ENCODE results near the gene PLRG1. TPM values are rescaled to one million over a fixed set of nuclear protein-coding genes. Genes with fewer than 3 reads are reported as not detected.
"Not testable (repeated sequence)": the region's sequence is repeated elsewhere in the genome, so short reads cannot be mapped to it uniquely, and the experiment has no call there.

Gene PLRG1
- total RNA-seq (10 to 100 TPM; 58.0 to 68.1 TPM), polyA plus RNA-seq (ENCODE audit: insufficient read length in 6 of 6) (100 to 1,000 TPM in 3 of 6 donors, 10 to 100 TPM in 3; 83.4 to 120 (median 100) TPM)
- long read RNA-seq, donor 1, transcript PLRG1-202 (15 exons, 3,351 nt) = major isoform, 17 of 65 reads
- long read RNA-seq, donor 1, transcript PLRG1-212 (2 exons, 570 nt) = minor isoform, 6 of 65 reads
- long read RNA-seq, donor 1, partial matches to known transcripts = 36 of 65 reads
- long read RNA-seq, donor 1, other reads (novel, unspliced or antisense) = 0 of 65 reads
- long read RNA-seq, donor 2, transcript PLRG1-202 (15 exons, 3,351 nt) = major isoform, 12 of 27 reads
- long read RNA-seq, donor 2, partial matches to known transcripts = 6 of 27 reads
- long read RNA-seq, donor 2, other reads (novel, unspliced or antisense) = 0 of 27 reads
- long read RNA-seq, donor 3, transcript PLRG1-202 (15 exons, 3,351 nt) = major isoform, 17 of 39 reads
- long read RNA-seq, donor 3, transcript PLRG1-212 (2 exons, 570 nt) = minor isoform, 7 of 39 reads
- long read RNA-seq, donor 3, partial matches to known transcripts = 13 of 39 reads
- long read RNA-seq, donor 3, other reads (novel, unspliced or antisense) = 0 of 39 reads
- long read RNA-seq, donor 4, transcript PLRG1-202 (15 exons, 3,351 nt) = major isoform, 16 of 21 reads
- long read RNA-seq, donor 4, partial matches to known transcripts = 1 of 21 reads
- long read RNA-seq, donor 4, other reads (novel, unspliced or antisense) = 3 of 21 reads
- long read RNA-seq, donor 5, transcript PLRG1-212 (2 exons, 570 nt) = minor isoform, 7 of 34 reads
- long read RNA-seq, donor 5, transcript PLRG1-202 (15 exons, 3,351 nt) = major isoform, 15 of 34 reads
- long read RNA-seq, donor 5, partial matches to known transcripts = 11 of 34 reads
- long read RNA-seq, donor 5, other reads (novel, unspliced or antisense) = 0 of 34 reads
- long read RNA-seq, donor 6, transcript PLRG1-212 (2 exons, 570 nt) = minor isoform, 7 of 32 reads
- long read RNA-seq, donor 6, transcript PLRG1-202 (15 exons, 3,351 nt) = major isoform, 10 of 32 reads
- long read RNA-seq, donor 6, partial matches to known transcripts = 11 of 32 reads
- long read RNA-seq, donor 6, other reads (novel, unspliced or antisense) = 0 of 32 reads
- long read RNA-seq, donor 7, transcript PLRG1-202 (15 exons, 3,351 nt) = major isoform, 12 of 21 reads
- long read RNA-seq, donor 7, partial matches to known transcripts = 5 of 21 reads
- long read RNA-seq, donor 7, other reads (novel, unspliced or antisense) = 0 of 21 reads
- long read RNA-seq, donor 8, transcript PLRG1-202 (15 exons, 3,351 nt) = major isoform, 12 of 23 reads
- long read RNA-seq, donor 8, transcript PLRG1-212 (2 exons, 570 nt) = minor isoform, 5 of 23 reads
- long read RNA-seq, donor 8, partial matches to known transcripts = 6 of 23 reads
- long read RNA-seq, donor 8, other reads (novel, unspliced or antisense) = 0 of 23 reads
- long read RNA-seq, donor 9 = 0 reads
- long read RNA-seq, donor 10, transcript PLRG1-202 (15 exons, 3,351 nt) = major isoform, 19 of 20 reads
- long read RNA-seq, donor 10, partial matches to known transcripts = 0 of 20 reads
- long read RNA-seq, donor 10, other reads (novel, unspliced or antisense) = 0 of 20 reads
- long read RNA-seq, donor 11, transcript PLRG1-212 (2 exons, 570 nt) = minor isoform, 8 of 49 reads
- long read RNA-seq, donor 11, transcript PLRG1-202 (15 exons, 3,351 nt) = major isoform, 12 of 49 reads
- long read RNA-seq, donor 11, partial matches to known transcripts = 25 of 49 reads
- long read RNA-seq, donor 11, other reads (novel, unspliced or antisense) = 0 of 49 reads
- long read RNA-seq, donor 12, transcript PLRG1-202 (15 exons, 3,351 nt) = major isoform, 11 of 20 reads
- long read RNA-seq, donor 12, partial matches to known transcripts = 5 of 20 reads
- long read RNA-seq, donor 12, other reads (novel, unspliced or antisense) = 0 of 20 reads

- H3K27ac ChIP-seq = peak within 1 kb of the TSS; percentile 58 to 65
- ATAC-seq = peak; percentile 99
- H3K4me1 ChIP-seq = peaks cover 5 to 17% of the 10 kb centered on the region in 2 donors
- H3K9me3 ChIP-seq = no peaks in the 10 kb centered on the region
- no peaks in the 10 kb centered on the region for H3K27me3 ChIP-seq
- peaks cover 0 to 27% of the 10 kb centered on the region in 2 donors for H3K36me3 ChIP-seq
- intact Hi-C loops (cut with DNase I) = no loop called here
- peak within 1 kb of the TSS; percentile 54 to 82 for H3K4me3 ChIP-seq
- TF ChIP-seq CTCF (IDR thresholded peaks at IDR 0.05) = peak in 1 of 2 donors; percentile 52
- peak; percentile 94 to 99 (median 98) for DNase-seq
Measured at GRCh38 chr4:154549894-154550790, at the start of gene PLRG1. TSS of gene PLRG1 (minus strand) at chr4:154550400. CDS start at chr4:154550308, 92 bp downstream.

GRCh38 chr4:154597798-154598774, 47.9 kb upstream of the PLRG1 start:
- no peak for ATAC-seq
- no peak overlapping the region for H3K27ac ChIP-seq
- no peak for TF ChIP-seq CTCF (IDR thresholded peaks at IDR 0.05)
- no peak overlapping the region for H3K4me3 ChIP-seq
- no peaks in the 10 kb centered on the region for H3K36me3 ChIP-seq
- no peak for DNase-seq
- intact Hi-C loops (cut with DNase I) = no loop called here
- H3K4me1 ChIP-seq = no peaks in the 10 kb centered on the region
- H3K27me3 ChIP-seq = no peaks in the 10 kb centered on the region
- no peaks in the 10 kb centered on the region for H3K9me3 ChIP-seq

- not testable (repeated sequence) for H3K9me3 ChIP-seq
Measured at GRCh38 chr4:154597281-154597680, 47.1 kb upstream of the PLRG1 start.

GRCh38 chr4:154595807-154596206, 45.6 kb upstream of the PLRG1 start:
- no peak for DNase-seq
- Histone ChIP-seq H3K36me3 (no peaks in the 10 kb centered on the region), H3K9me3 (no peaks in the 10 kb centered on the region), H3K4me1 (no peaks in the 10 kb centered on the region), H3K27me3 (no peaks in the 10 kb centered on the region), H3K4me3 (no peak overlapping the region), H3K27ac (no peak overlapping the region)
- no peak for TF ChIP-seq CTCF (IDR thresholded peaks at IDR 0.05)
- intact Hi-C loops (cut with DNase I) = no loop called here
- peak; percentile 62 for ATAC-seq

More at GRCh38 chr4:154597281-154597680, 47.1 kb upstream of the PLRG1 start:
- H3K27me3 ChIP-seq; H3K4me3 ChIP-seq; H3K4me1 ChIP-seq; ATAC-seq; intact Hi-C loops (cut with DNase I); H3K36me3 ChIP-seq; H3K27ac ChIP-seq; DNase-seq: not testable (repeated sequence)

- not testable (repeated sequence) for ATAC-seq
Measured at GRCh38 chr4:154594343-154594742, 44.1 kb upstream of the PLRG1 start.

More at GRCh38 chr4:154594343-154594742, 44.1 kb upstream of the PLRG1 start:
- intact Hi-C loops (cut with DNase I); H3K36me3 ChIP-seq; DNase-seq; H3K27me3 ChIP-seq; H3K27ac ChIP-seq; H3K4me3 ChIP-seq; H3K9me3 ChIP-seq; H3K4me1 ChIP-seq: not testable (repeated sequence)

Data from left lung (tissue), 14 donors.